MM.1S (cell line): ENCODE measurements around the gene MRPS15.

Experiments
- CTCF ChIP-seq: fragments of 300-600 bp; sonication (generic); IDR thresholded peaks from 2 replicates; pipeline ENCODE4 v1.5.1; 2016; ENCODE audit warnings: antibody characterized with exemption, low read length, mixed read lengths
- EZH2 ChIP-seq: fragments of 300-600 bp; sonication (generic); optimal IDR thresholded peaks from 2 replicates; pipeline ENCODE3; 2017; ENCODE audit warnings: low read depth, mild to moderate bottlenecking, antibody characterized with exemption, low read length, mixed read lengths

- TF ChIP-seq CTCF: no peak
- TF ChIP-seq EZH2: no peak
Measured at GRCh38 chr1:36420409-36420808, 43.8 kb downstream of the MRPS15 start.
